HepG2 (cell line): Measurements from ENCODE around the gene RIPOR3. TPM values are rescaled to one million over a fixed set of nuclear protein-coding genes. Genes with fewer than 3 reads are reported as not detected.

Experiments
- HMGXB3 ChIP-seq: sonication (generic); formaldehyde crosslinking; IDR thresholded peaks from 2 replicates; pipeline ENCODE4 v1.4.0; 2020; ENCODE audit warnings: missing genetic modification reagents, borderline replicate concordance
- HOMEZ ChIP-seq: IDR thresholded peaks from 2 replicates; pipeline ENCODE4 v1.6.1; 2016; ENCODE audit warnings: low read depth
- ZNF362 ChIP-seq: sonication (generic); formaldehyde crosslinking; IDR thresholded peaks from 2 replicates; pipeline ENCODE4 v1.4.0; 2020; ENCODE audit warnings: missing genetic modification reagents, mild to moderate bottlenecking, borderline replicate concordance
- ZNF646 ChIP-seq: sonication (generic); formaldehyde crosslinking; IDR thresholded peaks from 2 replicates; pipeline ENCODE4 v1.9.0; 2021; ENCODE audit warnings: mild to moderate bottlenecking, missing genetic modification reagents
- polyA plus RNA-seq, 8 experiments: library from polyadenylated mRNA; depleted of rRNA in 3 of 8; stranded (reverse) in 7 of 8; unstranded in 1 of 8; fragments of >200 nt; fragmentation: Illumina TruSeq in 4 of 8; extraction: Trizol in 4 of 8; gene quantifications; 2 replicates each; pipeline versions ENCODE4 v1.2.1 to v1.2.3, GENCODE V29; 2011 to 2016; ENCODE audit warnings: low read depth in 4 of 8, missing spikeins in 1 of 8, mixed read lengths in 1 of 8; ENCODE audit not compliant: insufficient read depth in 1 of 8
- total RNA-seq, 5 experiments: library from RNA; depleted of rRNA; stranded (reverse); fragments of >200 nt; fragmentation: Illumina TruSeq; extraction: Trizol; gene quantifications; 2 replicates each; pipeline ENCODE4 v1.2.3, GENCODE V29; 2016; ENCODE audit warnings: low read depth in 1 of 5
- TF ChIP-seq, protein P1 (sequence below): sonication (generic); formaldehyde crosslinking; IDR thresholded peaks from 2 replicates; pipeline ENCODE4 v1.4.0; 2020; ENCODE audit warnings: missing genetic modification reagents

The RIPOR3 gene
- total and polyA plus RNA-seq, 2 of the 13 experiments (the other 11 are each of a cell fraction or from before 2014, with no cell fraction given) = 0.18 TPM; not detected in 1

GRCh38 chr20:50663095-50663821 is 28.1 kb downstream of the RIPOR3 start (continued):
- TF ChIP-seq, protein P1, sequence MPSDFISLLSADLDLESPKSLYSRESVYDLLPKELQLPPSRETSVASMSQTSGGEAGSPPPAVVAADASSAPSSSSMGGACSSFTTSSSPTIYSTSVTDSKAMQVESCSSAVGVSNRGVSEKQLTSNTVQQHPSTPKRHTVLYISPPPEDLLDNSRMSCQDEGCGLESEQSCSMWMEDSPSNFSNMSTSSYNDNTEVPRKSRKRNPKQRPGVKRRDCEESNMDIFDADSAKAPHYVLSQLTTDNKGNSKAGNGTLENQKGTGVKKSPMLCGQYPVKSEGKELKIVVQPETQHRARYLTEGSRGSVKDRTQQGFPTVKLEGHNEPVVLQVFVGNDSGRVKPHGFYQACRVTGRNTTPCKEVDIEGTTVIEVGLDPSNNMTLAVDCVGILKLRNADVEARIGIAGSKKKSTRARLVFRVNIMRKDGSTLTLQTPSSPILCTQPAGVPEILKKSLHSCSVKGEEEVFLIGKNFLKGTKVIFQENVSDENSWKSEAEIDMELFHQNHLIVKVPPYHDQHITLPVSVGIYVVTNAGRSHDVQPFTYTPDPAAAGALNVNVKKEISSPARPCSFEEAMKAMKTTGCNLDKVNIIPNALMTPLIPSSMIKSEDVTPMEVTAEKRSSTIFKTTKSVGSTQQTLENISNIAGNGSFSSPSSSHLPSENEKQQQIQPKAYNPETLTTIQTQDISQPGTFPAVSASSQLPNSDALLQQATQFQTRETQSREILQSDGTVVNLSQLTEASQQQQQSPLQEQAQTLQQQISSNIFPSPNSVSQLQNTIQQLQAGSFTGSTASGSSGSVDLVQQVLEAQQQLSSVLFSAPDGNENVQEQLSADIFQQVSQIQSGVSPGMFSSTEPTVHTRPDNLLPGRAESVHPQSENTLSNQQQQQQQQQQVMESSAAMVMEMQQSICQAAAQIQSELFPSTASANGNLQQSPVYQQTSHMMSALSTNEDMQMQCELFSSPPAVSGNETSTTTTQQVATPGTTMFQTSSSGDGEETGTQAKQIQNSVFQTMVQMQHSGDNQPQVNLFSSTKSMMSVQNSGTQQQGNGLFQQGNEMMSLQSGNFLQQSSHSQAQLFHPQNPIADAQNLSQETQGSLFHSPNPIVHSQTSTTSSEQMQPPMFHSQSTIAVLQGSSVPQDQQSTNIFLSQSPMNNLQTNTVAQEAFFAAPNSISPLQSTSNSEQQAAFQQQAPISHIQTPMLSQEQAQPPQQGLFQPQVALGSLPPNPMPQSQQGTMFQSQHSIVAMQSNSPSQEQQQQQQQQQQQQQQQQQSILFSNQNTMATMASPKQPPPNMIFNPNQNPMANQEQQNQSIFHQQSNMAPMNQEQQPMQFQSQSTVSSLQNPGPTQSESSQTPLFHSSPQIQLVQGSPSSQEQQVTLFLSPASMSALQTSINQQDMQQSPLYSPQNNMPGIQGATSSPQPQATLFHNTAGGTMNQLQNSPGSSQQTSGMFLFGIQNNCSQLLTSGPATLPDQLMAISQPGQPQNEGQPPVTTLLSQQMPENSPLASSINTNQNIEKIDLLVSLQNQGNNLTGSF (CRISPR knock-in tag) = no peak
- no peak for TF ChIP-seq ZNF646 (CRISPR knock-in tag)
- 0 out of 2 replicates have a peak, but pooled peaks have one; percentile 33 for TF ChIP-seq ZNF362
- no peak for TF ChIP-seq HMGXB3
- TF ChIP-seq HOMEZ (CRISPR knock-in tag) = no peak
